UCSD-AML1 (cell line): Measurements from ENCODE around the gene PVALEF.

Experiments
- DNase-seq: peaks from one replicate; lab custom pipeline; 2025; ENCODE audit not compliant: unreplicated experiment; lab: John Stamatoyannopoulos, UW

Gene PVALEF

DNA sequence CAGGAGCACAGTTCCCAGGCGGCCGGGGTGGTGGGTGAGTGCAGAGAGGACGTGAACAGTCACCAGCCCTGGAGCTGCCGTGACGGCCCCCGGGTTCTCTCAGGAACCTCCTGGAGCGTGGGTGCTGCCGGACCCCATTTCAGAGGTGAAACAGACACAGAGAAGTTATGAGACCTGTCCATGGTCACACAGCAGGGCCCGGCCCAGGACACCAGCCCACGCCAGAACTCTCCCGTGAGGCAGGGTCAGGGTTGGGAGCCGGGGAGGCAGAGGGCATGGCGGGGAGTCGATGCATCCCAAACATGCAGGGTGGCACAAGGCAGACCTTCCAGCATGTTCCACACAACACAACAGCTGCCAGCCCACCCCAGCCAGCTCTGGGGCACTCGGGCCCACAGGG, 3.8 kb upstream of the PVALEF start:
- DNase-seq = no peak

DNA sequence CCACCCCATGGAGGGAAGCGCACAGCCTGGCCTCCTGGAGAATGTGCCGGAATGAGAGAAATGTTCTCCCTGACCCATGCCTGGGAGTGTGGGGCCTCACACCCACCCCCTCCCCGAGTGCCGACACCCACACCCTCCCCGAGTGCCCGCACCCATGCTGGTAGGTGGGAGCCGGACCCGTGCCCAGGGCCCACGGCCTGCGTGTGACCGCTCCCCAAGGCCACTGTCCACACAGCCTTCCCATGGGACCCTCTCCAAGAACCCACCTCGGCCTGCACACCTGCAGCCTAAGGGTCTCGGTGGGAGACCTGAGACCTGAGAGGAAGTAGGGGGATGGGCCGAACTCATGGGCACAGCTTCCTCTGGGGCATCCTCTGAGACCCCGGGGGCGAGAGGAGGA, 3.3 kb upstream of the PVALEF start:
- DNase-seq = no peak

DNA sequence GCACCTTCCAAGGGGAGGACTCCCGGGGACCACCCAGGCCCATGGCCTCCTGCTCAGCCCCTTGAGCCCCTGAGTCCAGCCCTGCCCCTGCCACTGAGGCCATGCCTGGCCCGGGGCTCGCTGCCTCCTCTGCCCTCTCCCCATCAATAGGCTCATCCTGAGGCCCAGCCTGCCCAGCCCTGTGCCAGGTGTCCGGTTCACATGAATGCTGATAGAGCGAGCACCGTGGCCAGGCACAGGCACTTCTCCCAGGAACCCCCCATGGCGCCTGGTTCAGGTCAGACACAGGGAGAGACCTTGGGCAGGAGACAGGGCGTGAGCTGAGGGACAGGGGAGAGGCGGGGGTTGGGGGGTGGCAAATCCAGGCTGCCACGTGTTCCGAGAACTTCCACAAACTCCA, 2.8 kb upstream of the PVALEF start:
- no peak for DNase-seq

DNA sequence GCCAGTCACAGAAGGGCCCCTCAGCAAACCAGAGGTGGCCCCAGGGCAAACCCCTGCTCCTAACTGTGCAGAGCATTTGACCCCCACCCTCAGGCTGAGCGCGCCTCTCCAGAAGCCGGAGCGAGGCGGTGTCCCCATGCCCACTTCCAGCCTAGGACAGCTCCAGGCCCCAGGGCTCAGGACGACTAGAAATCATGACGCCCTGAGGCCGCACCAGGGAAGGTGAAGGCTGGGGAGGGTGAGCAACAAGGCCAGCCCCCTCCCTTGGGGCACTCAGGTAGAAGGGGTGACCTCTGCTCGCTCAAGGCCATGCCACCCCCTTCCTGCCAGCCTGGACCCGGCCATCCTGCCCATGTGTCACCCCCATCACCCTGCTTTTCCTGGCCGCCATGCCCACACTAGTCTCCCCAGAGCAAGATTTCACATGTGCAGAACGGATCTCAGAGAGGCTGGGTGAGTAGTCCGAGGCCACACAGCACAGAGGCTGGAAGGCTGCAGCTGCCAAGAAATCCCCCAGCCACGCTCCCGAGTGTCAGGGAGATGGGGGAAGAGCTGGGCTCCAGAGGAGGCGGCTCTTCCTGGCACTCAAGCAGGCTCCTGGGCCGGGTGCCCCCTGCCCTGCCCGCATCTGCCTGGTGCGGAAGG, 2.1 kb upstream of the PVALEF start:
- no peak for DNase-seq

DNA sequence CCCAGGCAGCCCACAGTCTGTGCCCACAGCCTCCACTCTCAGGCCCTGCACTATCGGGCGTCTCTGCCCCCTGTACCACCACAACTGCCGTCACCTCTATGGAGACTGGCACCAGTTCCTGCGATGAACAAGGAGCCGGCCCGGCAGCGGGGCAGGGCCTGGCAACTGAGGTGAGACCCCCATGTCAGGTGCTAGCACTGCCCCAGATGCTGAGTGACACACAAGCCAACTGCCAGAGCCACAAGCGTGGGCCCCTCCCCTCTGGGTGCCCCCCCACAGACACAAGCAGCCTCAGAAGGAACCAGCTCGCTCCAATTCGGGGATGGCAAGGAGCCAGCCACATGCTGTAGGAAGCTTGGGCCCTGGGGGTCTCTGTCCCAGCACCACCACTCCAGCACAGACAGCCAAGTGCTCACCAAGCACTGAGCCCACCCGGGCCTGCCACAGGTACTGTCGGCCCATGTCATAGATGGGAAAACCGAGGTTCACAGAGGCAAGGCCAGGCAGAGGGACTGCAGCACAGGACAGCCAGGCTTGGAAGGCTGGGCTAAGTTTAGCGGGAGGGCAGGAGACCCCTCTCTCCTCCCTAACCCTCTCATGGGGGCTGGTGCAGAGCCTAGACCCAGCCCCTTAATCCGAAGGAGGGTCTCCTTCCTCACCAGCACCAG, 1.5 kb upstream of the PVALEF start:
- DNase-seq = no peak

DNA sequence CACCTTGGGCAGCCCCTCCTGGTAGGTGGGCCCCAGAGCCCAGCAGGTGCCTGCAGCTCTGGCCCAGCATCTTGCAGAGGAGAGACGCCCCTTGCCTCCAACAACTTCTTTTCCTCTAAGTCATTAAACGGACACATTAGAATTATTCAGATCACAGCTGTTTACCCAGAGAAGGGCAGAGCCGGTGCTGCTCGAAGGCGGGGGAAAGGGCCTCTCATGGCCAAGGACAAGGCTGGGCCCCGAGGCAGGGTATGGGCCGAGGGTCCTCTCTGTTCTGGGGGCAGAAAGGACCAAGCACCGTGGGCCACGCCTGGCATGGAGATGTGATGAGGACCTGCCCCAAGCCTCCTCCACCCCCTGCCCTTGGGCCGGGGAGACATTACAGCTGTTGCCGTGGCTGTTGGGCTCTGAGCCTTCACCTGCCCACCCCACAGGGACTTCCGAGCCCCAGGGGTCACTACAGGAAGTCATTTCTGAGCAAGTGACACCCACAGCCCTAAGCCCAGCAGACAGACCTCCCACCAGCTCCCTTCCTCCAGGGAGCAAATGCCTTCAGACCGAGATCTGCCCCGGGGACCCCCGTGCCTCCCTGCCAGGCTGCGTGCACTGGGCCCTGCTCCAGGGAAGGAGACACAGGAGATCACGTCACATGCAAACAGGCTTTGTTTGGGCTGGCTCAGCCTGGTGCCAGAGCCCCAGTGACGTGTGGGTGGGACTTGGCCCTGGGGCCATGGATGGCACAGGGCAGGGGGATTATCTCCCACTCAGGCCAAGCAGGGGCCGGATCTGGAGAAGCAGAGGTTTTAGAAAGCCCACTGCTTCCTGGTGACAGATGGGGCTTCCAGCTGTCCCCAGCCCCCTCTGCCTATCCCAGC, 699 bp upstream of the PVALEF start:
- no peak for DNase-seq

DNA sequence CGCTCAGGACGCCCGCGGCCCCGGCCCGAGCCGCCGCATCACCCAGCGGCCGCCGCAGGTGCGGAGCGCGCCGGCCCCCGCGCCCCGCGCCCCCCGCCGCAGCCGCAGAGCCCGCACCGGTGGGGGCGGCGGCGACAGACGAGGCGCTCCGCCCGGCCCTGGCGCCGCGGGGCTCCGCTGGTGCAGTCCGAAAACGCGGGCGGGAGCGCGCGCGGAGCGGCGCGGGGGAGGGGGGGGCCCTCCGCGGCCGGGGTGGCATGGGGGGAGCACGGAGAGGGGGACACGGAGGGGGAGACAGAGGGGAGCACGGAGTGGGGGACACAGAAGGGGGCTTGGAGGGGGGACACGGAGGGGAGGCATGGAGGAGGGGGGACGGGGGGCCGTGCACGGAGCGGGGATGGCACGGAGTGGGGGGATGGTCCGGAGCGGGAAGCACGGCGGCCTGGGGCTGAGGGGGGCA, 756 bp downstream of the PVALEF start, which contains the start of gene AATK:
Gene AATK (minus strand): TSS at position 189 of the 460 bp plus-strand sequence. CDS start 229 bp downstream, outside the sequence.
- DNase-seq = no peak

DNA sequence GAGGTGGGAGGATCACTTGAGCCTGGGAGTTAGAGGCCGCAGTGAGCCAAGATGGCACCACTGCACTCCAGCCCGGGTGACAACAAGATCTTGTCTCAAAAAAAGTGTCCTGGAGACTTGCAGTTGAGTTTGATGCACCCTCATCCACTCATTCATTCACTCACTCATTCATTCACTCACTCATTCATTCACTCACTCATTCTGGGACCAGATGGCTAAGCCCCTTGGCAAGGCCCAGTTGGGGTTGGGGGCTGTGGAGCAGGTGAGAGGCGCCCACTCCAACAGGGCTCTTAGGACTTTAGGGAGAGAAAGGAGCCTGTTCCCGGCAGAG, 1.9 kb downstream of the PVALEF start:
- DNase-seq = no peak

DNA sequence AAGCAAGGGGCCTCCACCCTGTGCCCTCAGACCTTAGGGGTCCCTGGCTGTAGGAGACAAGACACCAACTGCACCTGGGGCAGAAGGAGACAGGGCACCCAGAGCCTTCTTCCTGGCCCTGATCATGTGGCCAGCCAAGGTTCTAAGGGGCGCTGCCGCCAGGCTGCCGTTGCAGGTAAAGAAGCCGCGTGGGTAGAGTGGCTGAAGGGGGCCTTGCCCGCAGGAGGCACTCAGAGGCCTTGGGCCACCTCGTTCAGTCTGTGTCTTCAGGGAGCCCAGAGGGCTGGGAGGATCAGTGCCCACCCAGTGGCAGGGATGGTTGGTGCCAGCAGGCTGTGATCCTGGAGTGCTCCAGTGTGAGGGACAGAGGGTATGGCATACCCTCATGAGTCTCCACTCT, 2.3 kb downstream of the PVALEF start:
- DNase-seq = no peak

DNA sequence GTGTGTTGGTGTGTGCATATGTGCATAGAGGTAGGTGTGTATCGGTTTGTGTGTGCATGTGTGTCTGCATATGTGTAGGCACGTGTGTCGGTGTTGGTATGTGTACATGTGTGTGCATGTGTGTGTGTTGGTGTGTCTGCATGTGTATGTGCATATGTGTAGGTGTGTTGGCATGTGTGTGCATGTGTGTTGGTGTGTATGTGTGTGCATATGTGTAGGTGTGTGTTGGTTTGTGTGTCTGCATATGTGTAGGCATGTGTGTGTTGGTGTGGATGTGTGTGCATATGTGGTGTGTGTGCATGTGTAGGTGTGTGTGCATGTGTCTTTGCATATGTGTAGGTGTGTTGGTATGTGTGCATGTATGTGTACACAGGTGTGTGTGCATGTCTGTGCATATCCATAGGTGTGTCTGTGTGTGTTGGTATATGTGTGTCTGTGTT, 4.6 kb downstream of the PVALEF start:
- DNase-seq = no peak

DNA sequence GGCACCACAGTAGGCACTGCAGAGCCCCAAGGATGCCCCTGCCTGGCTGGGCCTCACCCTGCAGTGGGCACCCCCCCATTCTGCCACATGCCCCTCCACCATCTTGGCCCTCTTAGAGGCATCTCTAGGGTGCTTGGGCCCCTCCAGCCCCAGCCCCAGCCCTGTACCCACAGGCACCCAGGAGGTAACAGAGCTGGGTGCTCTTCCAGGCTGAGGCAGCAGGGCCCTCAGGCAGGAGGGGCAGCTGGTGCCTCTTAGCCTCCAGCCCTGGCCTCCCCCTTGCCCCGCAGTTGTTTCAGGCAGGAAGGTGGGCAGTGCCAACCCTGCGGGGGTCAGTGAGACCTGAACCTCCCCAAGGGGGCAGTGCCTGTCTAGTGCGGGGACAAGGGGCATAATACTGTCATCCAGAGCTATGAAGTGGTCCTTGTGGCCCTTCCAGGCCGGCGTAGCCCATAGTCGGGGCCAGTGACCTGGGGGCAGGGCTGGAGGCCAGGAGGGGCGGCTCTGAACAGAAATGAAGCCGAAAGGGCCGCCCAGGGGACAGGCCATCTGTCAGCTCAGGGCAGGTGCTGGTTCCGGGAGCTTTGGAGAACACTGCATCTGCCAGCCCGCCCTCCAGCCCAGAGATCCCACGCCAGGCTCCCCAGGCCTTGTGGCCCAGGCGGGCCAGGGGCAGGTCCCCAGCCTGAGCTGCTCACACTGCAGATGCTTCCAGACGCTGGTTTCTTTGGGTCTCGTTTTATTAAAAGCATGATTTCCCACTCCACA, 5.6 kb downstream of the PVALEF start:
- DNase-seq = no peak

DNA sequence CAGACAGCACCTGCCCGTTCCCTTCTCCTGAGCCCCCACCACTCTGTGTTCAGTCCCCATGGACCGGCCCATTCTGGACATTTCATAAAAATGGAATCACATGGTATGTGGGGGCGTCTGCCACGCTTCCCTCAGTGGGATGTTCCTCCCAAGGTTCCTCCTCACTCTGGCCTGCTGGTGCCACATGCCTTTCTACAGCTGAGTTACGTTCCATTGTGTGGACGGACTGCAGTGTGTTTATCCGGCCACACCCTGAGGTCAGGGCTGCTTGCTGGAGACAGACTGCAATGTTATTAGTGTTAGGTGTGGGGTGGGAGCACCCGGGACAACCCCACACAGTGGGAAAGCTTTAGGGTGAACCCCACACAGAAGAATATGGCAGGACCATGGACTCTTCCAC, 6.6 kb downstream of the PVALEF start:
- no peak for DNase-seq

DNA sequence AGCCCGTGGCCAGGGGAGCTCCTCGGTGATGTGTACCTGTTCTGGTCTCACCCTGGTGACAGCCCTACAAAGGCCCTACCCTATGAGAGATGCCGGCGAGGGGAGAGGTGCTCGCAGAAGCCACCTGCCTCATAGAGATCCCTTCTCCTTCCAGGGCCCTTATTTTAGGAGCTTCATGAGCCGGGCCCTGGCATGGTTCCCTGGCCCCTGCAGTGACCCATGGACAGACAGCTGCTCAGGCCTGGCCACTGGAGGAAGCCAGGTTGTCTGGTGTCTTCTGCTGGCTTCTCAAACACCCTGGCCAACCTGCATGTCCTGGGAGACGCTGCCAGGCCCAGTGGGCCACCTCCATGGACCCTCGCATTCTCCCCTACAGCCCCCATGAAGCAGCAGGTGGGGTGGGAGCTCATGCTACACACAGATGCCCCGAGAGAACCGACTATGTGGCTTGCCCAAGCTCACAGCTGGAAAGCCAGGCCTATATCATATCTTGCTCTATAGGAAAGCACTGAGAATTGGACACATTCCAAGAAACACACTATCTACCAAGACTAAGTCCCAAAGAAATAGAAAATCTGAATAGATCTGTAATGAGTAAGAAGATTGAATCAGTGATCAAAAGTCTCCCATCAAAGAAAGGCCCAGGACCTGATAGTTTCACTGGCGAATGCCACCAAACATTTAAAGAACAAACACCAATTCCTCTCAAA, 7.9 kb downstream of the PVALEF start:
- no peak for DNase-seq

DNA sequence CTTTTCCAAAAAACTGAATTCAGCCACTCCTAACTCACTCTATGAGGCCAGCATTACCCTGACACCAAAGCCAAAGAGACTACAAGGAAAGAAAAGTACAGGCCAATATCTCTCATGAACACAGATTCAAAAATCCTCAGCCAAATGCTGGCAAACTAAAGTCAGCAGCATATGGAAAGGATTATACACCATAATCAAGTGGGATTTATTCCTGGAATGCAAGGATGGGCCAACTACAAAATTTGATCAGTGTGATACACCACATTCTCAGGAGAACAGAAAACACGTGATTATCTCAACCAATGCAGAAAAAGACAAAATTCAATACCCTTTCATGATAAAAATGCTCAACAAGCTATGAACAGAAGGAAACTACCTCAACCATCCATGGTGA, 8.5 kb downstream of the PVALEF start:
- DNase-seq = no peak

DNA sequence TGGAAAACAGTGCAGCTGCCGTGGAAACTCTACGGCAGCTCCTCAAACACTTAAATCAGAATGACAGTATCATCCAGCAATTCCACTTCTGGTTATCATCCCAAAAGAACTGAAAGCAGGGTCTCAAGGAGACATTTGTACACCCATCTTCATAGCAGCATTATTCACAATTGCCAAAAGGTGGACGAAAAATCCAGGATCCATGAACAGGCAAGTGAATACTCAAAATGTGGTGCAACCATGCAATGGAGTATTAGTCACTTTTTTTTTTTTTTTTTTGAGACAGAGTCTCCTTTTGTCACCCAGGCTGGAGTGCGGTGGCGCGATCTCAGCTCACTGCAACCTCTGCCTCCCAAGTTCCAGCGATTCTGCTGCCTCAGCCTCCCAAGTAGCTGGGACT, 11.4 kb downstream of the PVALEF start:
- no peak for DNase-seq

DNA sequence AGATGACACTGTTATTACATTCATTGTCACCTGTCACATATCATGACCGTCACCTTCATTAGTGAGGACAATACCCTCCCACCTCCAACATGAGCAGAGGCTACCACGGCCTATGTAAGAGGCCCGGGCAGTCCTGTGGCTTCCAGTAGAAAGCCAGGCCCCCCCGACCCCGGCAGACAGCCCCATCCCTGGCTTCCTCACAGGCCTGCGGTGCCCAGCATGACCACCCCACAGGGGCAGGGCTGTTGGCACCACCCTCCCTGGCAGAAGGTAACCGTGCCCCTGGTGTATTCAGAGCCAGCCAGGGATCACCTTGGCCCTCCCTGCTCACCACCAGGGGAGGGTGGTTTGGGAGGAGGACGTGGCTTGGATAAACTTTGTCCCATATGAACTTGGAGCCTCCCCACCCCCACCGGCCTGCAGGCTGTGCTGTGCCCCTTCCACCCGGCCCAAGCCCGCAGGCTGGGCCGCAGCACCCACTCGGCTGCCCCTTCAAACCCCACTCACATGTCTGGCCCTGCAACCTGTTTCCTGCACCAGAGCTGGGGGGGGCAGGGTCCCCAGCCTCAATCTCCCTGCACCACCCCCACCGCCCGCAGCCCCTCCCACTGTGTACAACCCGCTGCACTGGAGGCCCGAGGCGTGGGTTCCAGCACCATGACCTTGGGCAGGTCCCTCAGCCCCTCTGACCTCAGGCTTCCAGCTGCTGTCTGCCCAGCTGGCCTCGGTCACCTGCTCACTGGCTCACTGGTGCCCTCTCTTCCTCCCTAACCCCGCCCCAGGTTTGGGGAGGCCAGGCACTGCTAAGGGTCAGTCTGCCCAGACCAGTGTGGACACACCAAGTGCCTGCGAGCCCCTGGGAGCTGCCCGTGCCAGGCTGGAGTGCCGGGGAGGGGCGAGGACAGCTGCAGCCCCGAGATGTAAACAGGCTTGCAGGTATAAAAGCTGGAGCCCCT, 13.1 kb downstream of the PVALEF start:
- no peak for DNase-seq

DNA sequence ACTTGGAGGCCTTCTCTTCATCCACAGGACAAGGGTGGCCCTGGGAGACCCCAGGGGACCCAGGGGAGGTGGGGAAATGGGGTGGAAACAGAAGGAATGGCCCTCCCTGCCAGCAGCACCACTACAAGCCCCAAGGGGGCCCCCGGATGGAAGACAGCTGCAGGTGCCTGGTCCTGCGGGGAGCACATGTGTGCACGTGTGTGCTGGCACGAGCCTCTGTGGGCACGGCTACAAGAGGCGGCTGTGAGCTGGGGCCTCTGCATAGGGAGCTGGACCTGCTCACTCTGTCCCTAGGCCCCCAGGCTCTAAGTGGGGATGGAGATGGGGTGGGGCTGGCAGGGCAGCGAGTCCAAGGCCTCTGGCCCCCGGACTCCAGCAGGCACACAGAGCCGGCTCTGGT, 13.9 kb downstream of the PVALEF start:
- no peak for DNase-seq

DNA sequence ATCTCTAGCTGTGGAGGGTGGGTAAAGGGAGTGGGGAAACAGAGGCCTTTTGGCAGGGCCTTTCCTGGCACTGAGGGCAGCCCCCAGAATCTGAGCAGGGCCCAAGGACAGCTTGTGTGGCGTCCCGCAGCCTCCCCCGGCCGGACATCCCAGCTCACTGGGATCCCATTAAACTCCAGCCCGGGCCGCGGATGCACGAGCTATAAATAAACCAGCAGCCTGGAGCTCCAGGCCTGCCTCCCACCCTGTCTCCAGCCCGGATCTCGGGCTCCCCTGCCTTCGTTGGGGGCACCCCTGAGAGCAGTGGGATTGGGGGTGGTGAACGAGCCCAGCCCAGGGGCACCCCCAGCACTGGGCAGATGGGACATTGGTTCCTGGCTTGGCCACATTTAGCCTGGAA, 14.6 kb downstream of the PVALEF start:
- no peak for DNase-seq
